NCI-H1105 (cell line): Measurements from ENCODE around the gene SFT2D2.

Experiments
- DNase-seq: peaks from one replicate; lab custom pipeline; 2025; lab: John Stamatoyannopoulos, UW

The SFT2D2 gene

GRCh38 chr1:168223261-168223660 is 2.5 kb upstream of the SFT2D2 start:
- no peak for DNase-seq

GRCh38 chr1:168223681-168224540 is 1.9 kb upstream of the SFT2D2 start:
- DNase-seq, result no peak

- no peak for DNase-seq
Measured at GRCh38 chr1:168224991-168225390, 813 bp upstream of the SFT2D2 start.

GRCh38 chr1:168227620-168228019 is 1.8 kb downstream of the SFT2D2 start:
- DNase-seq, result no peak

- no peak for DNase-seq
Measured at GRCh38 chr1:168229893-168230292, 4.1 kb downstream of the SFT2D2 start.

GRCh38 chr1:168230709-168231108 is 4.9 kb downstream of the SFT2D2 start:
- DNase-seq, result no peak

GRCh38 chr1:168234846-168235547 is 9.2 kb downstream of the SFT2D2 start:
- peak; percentile 13 for DNase-seq

GRCh38 chr1:168235548-168235885 is 9.7 kb downstream of the SFT2D2 start:
- DNase-seq, result no peak

- DNase-seq, result no peak
Measured at GRCh38 chr1:168235937-168236336, 10.1 kb downstream of the SFT2D2 start.

- DNase-seq, result no peak
Measured at GRCh38 chr1:168236836-168237611, 11.2 kb downstream of the SFT2D2 start.

- no peak for DNase-seq
Measured at GRCh38 chr1:168243198-168243597, 17.4 kb downstream of the SFT2D2 start.

- DNase-seq, result no peak
Measured at GRCh38 chr1:168243636-168244212, 17.9 kb downstream of the SFT2D2 start.

- no peak for DNase-seq
Measured at GRCh38 chr1:168245042-168245441, 19.2 kb downstream of the SFT2D2 start.

GRCh38 chr1:168246506-168246905 is 20.7 kb downstream of the SFT2D2 start:
- DNase-seq, result no peak

- no peak for DNase-seq
Measured at GRCh38 chr1:168252204-168252733, 26.5 kb downstream of the SFT2D2 start.

GRCh38 chr1:168256164-168256563 is 30.4 kb downstream of the SFT2D2 start:
- no peak for DNase-seq

GRCh38 chr1:168257397-168257796 is 31.6 kb downstream of the SFT2D2 start:
- DNase-seq, result no peak

GRCh38 chr1:168259567-168259966 is 33.8 kb downstream of the SFT2D2 start:
- no peak for DNase-seq

- DNase-seq, result peak; percentile 74
Measured at GRCh38 chr1:168260393-168260792, 34.6 kb downstream of the SFT2D2 start.

- DNase-seq, result no peak
Measured at GRCh38 chr1:168261390-168261789, 35.6 kb downstream of the SFT2D2 start.

GRCh38 chr1:168263130-168263529 is 37.3 kb downstream of the SFT2D2 start:
- no peak for DNase-seq

- no peak for DNase-seq
Measured at GRCh38 chr1:168264296-168264695, 38.5 kb downstream of the SFT2D2 start.
